ENCODE results near the gene CCDC141. TPM values are rescaled to one million over a fixed set of nuclear protein-coding genes. Genes with fewer than 3 reads are reported as not detected.

Gene CCDC141
- total and polyA plus RNA-seq, 2 donors (not counting 3 experiments of a cell fraction or from before 2014, with no cell fraction given), result not detected

DNA sequence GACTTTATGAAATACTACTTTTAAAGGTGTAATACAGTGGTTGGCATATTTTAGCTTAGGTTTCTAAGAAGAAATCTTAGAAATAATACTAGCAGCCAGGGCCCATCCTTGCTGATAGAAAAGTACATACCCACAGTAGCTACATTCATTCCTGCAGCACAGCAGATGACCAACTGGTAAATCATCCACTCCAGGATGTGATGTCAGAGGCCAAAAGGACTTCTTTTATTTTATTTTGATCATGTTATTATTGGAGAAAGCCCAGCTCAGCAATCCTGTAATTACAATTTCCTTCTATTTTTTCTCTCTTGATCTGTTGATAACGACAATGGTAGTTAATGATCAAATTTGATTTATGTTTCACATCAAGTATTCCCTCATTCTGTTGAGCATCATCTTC is 224.8 kb downstream of the CCDC141 start:
- intact Hi-C loops (cut with micrococcal nuclease), result loop anchor here (5.0 to 10.0 kb wide), 3 partner anchors 282 to 447 kb away; partner anchors contain the start of gene PLEKHA3
- Histone ChIP-seq H3K4me3 (replicated peaks in 1 of 3; ENCODE audit: insufficient read depth in 1 of 3, low read depth in 1 of 3, low read length in 3 of 3) (no peak overlapping the region), H3K79me2 (ENCODE audit: control insufficient read depth, insufficient read depth, low read length) (no peaks in the 10 kb centered on the region), H3K9ac (replicated peaks; ENCODE audit: extremely low read depth, insufficient read depth, low read length) (no peak overlapping the region), H3K36me3 (ENCODE audit: control insufficient read depth in 2 of 2, extremely low read depth in 1 of 2, insufficient read depth in 2 of 2, low read length in 2 of 2) (no peaks in the 10 kb centered on the region), H4K20me1 (replicated peaks; ENCODE audit: control insufficient read depth, extremely low read depth, insufficient read depth, low read length) (no peaks in the 10 kb centered on the region), H3K9me1 (replicated peaks; ENCODE audit: control insufficient read depth, extremely low read depth, insufficient read depth, low read length) (no peaks in the 10 kb centered on the region), H3K4me1 (ENCODE audit: control insufficient read depth, extremely low read depth, insufficient read depth, low read length) (peaks cover 55% of the 10 kb centered on the region), H3K9me3 (replicated peaks; ENCODE audit: control insufficient read depth, insufficient read depth, low read length) (no peaks in the 10 kb centered on the region), H3K27ac (ENCODE audit: insufficient read depth, low read depth, low read length) (peak overlapping the region; percentile 12), H3K27me3 (ENCODE audit: control insufficient read depth in 2 of 2, insufficient read depth in 2 of 2, low read length in 2 of 2) (no peaks in the 10 kb centered on the region), H3K4me2 (ENCODE audit: insufficient read depth, low read length) (peak overlapping the region; percentile 63), H2AFZ (ENCODE audit: low read depth, low read length) (no peak overlapping the region)
- peak; percentile 82 for FAIRE-seq
- TF ChIP-seq POLR2A (IDR thresholded peaks at IDR 0.05; ENCODE audit: low read depth, low read length) (no peak), EZH2 (IDR thresholded peaks at IDR 0.05; ENCODE audit: borderline replicate concordance, low read depth, low read length, severe bottlenecking) (no peak), JUN (IDR thresholded peaks at IDR 0.05; ENCODE audit: borderline replicate concordance, insufficient read depth, insufficient read length, low read depth) (peak; percentile 59), POLR2AphosphoS5 (IDR thresholded peaks at IDR 0.05; ENCODE audit: insufficient read depth, low read depth, low read length) (peak; percentile 50), MYC (IDR thresholded peaks at IDR 0.05; ENCODE audit: low read depth, low read length) (no peak), FOS (IDR thresholded peaks at IDR 0.05; ENCODE audit: borderline replicate concordance, insufficient read depth, low read length) (peak; percentile 78), GATA2 (IDR thresholded peaks at IDR 0.05; ENCODE audit: insufficient read depth, insufficient read length, low read depth, low read length) (peak; percentile 80), MAX (IDR thresholded peaks at IDR 0.05; ENCODE audit: insufficient read depth, insufficient read length) (no peak)
- TF ChIP-seq, protein P1, sequence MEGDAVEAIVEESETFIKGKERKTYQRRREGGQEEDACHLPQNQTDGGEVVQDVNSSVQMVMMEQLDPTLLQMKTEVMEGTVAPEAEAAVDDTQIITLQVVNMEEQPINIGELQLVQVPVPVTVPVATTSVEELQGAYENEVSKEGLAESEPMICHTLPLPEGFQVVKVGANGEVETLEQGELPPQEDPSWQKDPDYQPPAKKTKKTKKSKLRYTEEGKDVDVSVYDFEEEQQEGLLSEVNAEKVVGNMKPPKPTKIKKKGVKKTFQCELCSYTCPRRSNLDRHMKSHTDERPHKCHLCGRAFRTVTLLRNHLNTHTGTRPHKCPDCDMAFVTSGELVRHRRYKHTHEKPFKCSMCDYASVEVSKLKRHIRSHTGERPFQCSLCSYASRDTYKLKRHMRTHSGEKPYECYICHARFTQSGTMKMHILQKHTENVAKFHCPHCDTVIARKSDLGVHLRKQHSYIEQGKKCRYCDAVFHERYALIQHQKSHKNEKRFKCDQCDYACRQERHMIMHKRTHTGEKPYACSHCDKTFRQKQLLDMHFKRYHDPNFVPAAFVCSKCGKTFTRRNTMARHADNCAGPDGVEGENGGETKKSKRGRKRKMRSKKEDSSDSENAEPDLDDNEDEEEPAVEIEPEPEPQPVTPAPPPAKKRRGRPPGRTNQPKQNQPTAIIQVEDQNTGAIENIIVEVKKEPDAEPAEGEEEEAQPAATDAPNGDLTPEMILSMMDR (IDR thresholded peaks at IDR 0.05; ENCODE audit: extremely low read depth in 1 of 2, insufficient read depth in 1 of 2, low read depth in 1 of 2, low read length in 2 of 2), result no peak
- no TSS peak for BruUV-seq (replicated peaks)
- POLR2A ChIA-PET, result interaction anchor here (1.1 kb wide), 1 partner anchor 58 kb away, joined by 3 read pairs; no protein-coding TSS in a partner anchor
- DNase-seq (ENCODE audit: low read depth, low spot score), result peak; percentile 80
- dilution Hi-C loops (cut with MboI; ENCODE audit: extremely low pct_ligation_motif_present, low sequenced_read_pairs), result no loop called here
- CTCF ChIA-PET, result interaction anchor here (0.6 to 1.4 kb wide), 7 partner anchors 10 to 1580 kb away, joined by 3 to 5 read pairs (median 3); no protein-coding TSS in a partner anchor

Data from endothelial cell of umbilical vein (primary cell).